GM12873 (cell line): Measurements from ENCODE around the gene CFAP70.

Experiments used
- CTCF ChIP-seq: IDR thresholded peaks from 2 replicates; pipeline ENCODE4 v1.5.1; 2012; ENCODE audit warnings: low read depth, mild to moderate bottlenecking, moderate library complexity, low read length, control low read depth; ENCODE audit not compliant: insufficient read depth; ENCODE audit errors: missing control alignments

The CFAP70 gene

GRCh38 chr10:73296946-73297345, 61.7 kb downstream of the CFAP70 start:
- TF ChIP-seq CTCF = no peak

- no peak for TF ChIP-seq CTCF
These were observed 65.2 kb downstream of the CFAP70 start for GRCh38 chr10:73293461-73293860.

GRCh38 chr10:73289958-73290357, 68.7 kb downstream of the CFAP70 start:
- TF ChIP-seq CTCF = no peak

- no peak for TF ChIP-seq CTCF
These were observed 71.2 kb downstream of the CFAP70 start for GRCh38 chr10:73287441-73287840.

- no peak for TF ChIP-seq CTCF
These were observed 77.6 kb downstream of the CFAP70 start for GRCh38 chr10:73281097-73281496.

- no peak for TF ChIP-seq CTCF
These were observed 94.2 kb downstream of the CFAP70 start for GRCh38 chr10:73264423-73264822.

GRCh38 chr10:73263693-73264347, 94.8 kb downstream of the CFAP70 start:
- TF ChIP-seq CTCF = peak; percentile 54
